Skin epidermis (tissue), 12 donors: ENCODE measurements around the gene HMG20A.
"Not testable (repeated sequence)": the region's sequence is repeated elsewhere in the genome, so short reads cannot be mapped to it uniquely, and the experiment has no call there.

Experiments
- H3K27ac ChIP-seq, 21 experiments: fragments of 200-600 bp; sonication (generic) in 11 of 21; one replicate each; pipeline ENCODE4 v1.5.0; 2020; ENCODE audit warnings: mild to moderate bottlenecking in 3 of 21, inconsistent platforms in 2 of 21, moderate library complexity in 2 of 21
- H3K4me3 ChIP-seq, 7 experiments: fragments of 200-600 bp; sonication (generic) in 2 of 7; one replicate each; pipeline ENCODE4 v1.5.0; 2020; ENCODE audit warnings: inconsistent platforms in 2 of 7, mild to moderate bottlenecking in 2 of 7, moderate library complexity in 1 of 7

HMG20A gene

GRCh38 chr15:77406173-77406759 is 14.4 kb upstream of the HMG20A start:
- H3K27ac ChIP-seq, H3K4me3 ChIP-seq: not testable (repeated sequence)

DNA sequence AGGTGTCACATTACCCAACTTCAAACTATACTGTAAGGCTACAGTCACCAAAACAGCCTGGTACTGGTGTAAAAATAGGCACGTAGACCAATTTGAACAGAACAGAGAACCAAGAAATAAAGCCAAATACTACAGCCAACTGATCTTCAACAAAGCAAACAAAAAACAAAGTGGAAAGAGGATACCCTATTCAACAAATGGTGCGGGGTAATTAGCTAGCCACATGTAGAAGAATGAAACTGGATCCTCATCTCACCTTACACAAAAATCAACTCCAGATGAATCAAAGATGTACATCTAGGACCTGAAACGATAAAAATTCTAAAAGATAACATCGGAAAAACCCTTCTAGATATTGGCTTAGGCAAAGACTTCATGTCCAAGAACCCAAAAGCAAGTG is 13.8 kb upstream of the HMG20A start:
- Histone ChIP-seq H3K27ac (no peak overlapping the region), H3K4me3 (no peak overlapping the region)

DNA sequence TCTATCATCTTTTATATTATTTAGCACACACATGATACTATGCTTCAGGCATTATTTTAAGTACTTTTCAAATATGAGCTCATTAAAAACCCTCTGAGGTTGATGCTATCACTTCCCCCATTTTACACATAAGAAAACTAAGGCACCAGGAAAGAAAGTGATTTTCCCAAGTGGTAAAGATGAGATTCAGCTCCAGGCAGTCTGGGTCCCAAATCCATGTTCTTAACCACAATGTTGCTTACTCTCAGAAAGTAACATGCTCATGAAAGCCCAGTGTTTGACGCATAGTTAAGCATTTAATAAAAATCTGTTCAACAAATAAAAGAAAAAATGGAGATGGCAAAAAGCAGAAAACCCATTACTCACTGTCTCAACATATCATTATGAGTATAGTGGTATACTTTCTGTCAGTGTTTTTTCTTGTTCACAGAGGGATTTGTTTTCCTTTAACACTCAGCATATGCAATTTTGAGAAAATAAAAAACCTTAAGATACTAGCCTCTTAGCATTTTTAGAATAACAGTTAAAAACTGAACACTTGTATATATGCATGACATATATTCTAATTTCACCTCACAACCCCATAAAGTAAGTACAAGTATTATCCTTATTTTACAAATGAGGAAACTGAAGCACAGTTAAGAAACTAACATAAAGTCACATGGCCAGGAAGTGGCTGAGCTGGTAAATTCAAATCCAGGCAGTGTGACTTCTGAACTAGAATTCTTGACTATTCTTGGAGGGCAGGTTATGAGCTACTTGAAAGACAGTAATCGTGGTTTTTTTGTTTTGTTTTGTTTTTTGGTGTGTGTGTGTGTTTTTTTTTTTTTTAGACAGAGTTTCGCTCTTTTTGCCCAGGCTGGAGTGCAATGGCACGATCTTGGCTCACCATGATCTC is 11.2 kb upstream of the HMG20A start:
- Histone ChIP-seq H3K4me3 (no peak overlapping the region), H3K27ac (no peak overlapping the region)

DNA sequence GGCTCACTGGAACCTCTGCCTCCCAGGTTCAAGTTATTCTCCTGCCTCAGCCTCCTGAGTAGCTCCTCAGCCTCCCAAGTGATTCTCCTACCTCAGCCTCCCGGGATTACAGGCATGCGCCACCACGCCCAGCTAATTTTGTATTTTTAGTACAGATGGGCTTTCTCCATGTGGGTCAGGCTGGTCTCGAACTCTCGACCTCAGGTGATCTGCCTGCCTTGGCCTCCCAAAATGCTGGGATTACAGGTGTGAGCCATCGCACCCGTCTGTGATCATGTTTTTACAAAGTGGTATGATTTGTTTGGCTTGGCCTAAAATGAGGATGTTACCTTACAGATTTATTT is 10.6 kb upstream of the HMG20A start:
- not testable (repeated sequence) for H3K27ac ChIP-seq, H3K4me3 ChIP-seq

- H3K4me3 ChIP-seq: no peak overlapping the region
- H3K27ac ChIP-seq: no peak overlapping the region
Observed at GRCh38 chr15:77410701-77411618, 9.7 kb upstream of the HMG20A start.

DNA sequence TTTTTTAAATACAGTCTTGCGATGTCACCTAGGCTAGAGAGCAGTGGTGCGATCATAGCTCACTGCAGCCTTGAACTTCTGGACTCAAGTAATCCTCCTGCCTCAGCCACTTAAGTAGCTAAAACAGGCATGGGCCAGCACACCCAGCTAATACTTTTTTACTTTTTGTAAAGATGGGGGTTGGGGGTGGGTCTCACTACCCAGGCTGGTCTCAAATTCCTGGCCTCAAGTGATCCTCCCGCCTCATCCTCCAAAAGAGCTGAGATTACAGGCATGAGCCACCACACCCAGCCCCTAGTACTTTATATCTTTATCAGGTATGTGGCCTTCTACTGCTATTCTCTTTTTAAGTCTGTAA is 9.1 kb upstream of the HMG20A start:
- H3K27ac ChIP-seq: no peak overlapping the region

DNA sequence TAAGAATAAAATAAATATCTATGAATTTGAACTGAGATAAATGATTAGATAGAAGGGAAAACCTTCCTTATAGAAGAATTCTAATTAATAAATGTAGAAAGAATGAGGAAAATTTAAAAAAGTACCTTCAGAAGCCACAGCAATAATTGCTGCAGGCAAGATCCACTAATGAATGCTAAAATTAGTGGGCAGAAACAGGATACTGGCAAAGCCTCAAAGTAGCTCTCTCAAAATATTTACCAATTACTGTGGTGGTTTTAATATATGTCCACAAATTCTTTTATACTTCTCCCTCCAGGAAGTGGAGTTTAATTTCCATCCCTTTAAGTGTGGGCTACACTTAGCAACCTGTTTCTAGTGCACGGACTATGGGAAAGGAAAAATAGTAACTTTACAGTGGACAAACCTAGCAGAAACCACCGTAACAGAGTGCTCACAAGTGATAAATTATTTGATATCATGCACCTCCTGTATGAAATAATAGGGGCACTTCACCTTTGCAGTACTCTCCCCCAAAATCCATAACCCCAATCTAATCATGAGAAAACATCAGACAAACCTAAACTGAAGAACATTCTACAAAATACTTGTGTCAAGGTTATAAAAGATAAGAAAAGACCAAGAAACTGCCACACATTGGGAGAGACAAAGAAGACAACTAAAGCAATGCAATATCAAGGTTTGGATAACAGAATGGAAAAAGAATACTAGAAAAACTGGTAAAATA is 7.6 kb upstream of the HMG20A start:
- H3K4me3 ChIP-seq: no peak overlapping the region
- no peak overlapping the region for H3K27ac ChIP-seq

More for the DNA sequence above, 9.1 kb upstream of the HMG20A start:
- H3K4me3 ChIP-seq: no peak overlapping the region

- Histone ChIP-seq H3K4me3 (no peak overlapping the region), H3K27ac (no peak overlapping the region)
Observed at GRCh38 chr15:77413699-77414349, 6.9 kb upstream of the HMG20A start.

DNA sequence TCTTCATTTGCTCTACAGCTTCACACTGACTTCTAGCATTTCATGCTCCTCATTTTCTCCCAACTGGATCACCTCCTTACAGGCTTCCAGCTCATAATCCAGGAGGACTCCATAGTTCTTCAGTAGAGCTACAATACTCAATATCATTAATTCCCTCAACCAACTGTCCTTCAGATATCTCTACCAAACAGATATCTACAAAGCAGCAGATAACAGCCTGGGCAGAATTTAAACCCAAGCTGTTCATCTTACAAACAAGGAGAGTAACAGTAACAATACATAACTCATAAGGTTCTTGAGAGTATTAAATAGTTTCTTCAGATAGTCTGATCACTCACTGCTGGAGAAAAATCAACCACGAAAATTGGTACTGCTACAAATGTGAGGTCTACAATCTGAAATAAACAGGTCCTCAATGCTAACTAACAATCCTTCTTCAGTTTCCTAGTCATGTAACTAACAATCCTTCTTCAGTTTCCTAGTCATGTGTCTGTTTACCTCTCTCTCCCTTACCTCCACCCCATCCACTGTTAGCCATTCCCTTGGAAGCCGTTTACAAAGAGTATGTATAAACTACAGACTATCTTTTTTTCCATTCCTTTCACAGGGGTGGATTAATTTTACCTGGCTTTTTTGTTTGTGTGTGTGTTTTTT is 5.8 kb upstream of the HMG20A start:
- Histone ChIP-seq H3K4me3 (no peak overlapping the region), H3K27ac (no peak overlapping the region)

DNA sequence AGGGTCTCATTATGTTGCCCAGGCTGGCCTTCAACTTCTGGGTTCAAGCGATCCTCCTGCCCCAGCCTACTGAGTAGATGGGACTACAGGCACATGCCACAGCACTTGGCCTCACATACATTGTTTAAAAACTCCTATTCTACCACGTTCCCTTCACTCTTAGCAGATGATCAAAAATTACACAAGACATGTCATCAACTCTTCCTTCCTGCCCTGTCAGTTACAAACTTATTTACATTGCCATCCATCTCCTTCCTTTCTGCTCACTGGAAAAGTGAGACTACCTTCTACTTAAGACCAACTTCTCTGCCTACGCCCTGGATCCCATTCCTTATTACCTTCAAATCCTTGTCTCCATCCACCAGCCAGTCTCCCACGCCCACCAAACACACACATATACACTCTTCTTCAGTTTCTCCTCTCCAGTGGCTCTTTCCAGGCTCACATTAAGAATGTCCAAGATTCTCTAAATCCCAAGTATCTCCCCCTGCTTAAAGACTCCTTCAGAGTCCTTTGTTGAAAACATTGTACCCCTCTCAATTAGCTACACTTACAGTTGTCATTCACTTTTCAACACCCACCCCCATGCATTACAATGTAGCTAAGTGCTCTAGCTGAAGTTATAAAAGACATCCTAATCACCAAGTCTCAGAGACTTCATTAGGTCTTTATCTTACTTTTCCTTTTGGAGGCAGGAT is 5.1 kb upstream of the HMG20A start:
- H3K27ac ChIP-seq: peak overlapping the region in 1 of 21 experiments; percentile 21

GRCh38 chr15:77416148-77416455 is 4.6 kb upstream of the HMG20A start:
- no peak overlapping the region for H3K4me3 ChIP-seq
- H3K27ac ChIP-seq: peak overlapping the region in 2 of 21 experiments; percentile 20 to 33

More for the DNA sequence above, 5.1 kb upstream of the HMG20A start:
- H3K4me3 ChIP-seq: no peak overlapping the region

DNA sequence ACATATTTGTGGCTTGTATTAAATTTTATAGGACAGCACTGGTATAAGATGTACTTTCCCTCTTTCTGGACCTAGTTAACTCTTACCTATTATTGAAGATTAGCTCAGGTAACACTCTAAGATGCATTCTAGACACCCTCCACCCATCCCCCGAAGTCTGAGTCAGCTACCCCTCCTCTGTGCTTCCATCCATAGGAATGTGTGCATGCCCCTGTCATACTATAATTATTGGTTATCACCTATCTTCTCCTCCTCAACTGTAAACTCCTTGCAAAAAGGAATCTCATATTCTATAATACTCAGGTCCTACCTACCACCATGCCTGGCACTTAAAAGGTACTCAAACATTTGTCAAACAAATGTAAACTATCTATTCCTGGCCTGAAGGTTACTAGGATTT is 3.7 kb upstream of the HMG20A start:
- Histone ChIP-seq H3K27ac (no peak overlapping the region), H3K4me3 (no peak overlapping the region)

DNA sequence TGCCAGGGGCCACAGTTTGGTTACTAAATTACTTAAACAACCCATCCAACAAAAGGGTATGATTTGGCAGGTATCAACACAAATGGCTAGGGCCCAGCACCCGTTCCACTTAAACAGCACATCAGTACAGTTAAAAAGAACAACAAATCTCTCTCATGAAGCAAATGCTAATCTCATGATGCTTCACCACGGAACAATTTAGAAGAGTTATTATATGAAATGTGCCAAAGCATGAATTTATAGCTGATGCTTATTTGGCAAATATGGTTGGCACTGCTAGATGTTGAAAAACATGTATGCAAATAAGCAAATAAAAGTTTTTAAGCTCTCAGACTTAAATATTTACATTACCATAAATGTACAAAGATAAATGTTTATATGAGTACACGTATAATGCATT is 3.1 kb upstream of the HMG20A start:
- no peak overlapping the region for H3K4me3 ChIP-seq

GRCh38 chr15:77418391-77418965 is 2.2 kb upstream of the HMG20A start:
- peak overlapping the region in 15 of 21 experiments; percentile 75 to 96 (median 90) for H3K27ac ChIP-seq
- H3K4me3 ChIP-seq: peak overlapping the region; percentile 66 to 94 (median 89)

More for the DNA sequence above, 3.1 kb upstream of the HMG20A start:
- H3K27ac ChIP-seq: peak overlapping the region in 5 of 21 experiments; percentile 26 to 96 (median 93)

DNA sequence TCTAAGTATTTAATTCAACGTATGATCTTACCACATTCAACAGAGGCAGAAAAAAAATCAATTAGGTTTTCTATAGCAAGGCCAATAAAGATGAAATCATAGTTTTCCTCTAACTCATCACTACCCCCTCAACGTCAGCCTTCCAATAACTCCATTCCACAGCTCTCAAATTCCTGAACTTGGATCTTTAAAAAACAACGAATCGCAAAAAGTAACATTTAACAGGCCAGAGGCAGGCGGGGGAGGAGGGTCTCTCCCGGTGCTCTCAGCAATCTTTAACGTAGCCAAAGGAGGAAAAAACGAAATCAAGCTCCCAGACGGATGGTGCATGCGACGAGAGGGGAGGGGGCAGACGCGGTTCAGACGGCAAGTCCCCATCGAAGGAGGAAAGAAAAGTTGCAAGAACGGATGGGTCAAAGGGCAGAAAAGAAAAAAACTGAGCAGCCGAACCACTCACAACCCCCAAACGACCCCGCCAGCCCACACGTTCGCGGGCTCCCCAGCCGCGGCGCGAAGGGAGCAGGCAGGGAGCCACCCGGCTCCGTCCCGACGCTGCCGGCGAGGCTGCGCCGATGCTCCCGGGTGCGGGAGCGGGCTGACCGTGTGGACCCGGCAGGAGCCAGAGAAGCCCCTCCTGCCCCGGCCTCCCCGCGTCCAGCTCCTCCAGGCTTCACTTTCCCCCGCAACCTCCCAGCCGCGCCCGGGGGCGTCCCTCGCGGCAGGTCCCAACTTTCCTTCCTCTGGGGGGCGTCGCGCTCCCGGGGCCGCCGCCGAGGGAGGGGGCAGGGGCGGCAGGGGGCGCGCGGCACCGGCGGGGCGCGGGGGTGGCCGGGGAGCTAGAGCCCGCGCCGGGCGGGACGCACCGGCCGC is 1.5 kb upstream of the HMG20A start:
- Histone ChIP-seq H3K4me3 (peak overlapping the region; percentile 66 to 94 (median 89)), H3K27ac (peak overlapping the region; percentile 68 to 96 (median 89))

DNA sequence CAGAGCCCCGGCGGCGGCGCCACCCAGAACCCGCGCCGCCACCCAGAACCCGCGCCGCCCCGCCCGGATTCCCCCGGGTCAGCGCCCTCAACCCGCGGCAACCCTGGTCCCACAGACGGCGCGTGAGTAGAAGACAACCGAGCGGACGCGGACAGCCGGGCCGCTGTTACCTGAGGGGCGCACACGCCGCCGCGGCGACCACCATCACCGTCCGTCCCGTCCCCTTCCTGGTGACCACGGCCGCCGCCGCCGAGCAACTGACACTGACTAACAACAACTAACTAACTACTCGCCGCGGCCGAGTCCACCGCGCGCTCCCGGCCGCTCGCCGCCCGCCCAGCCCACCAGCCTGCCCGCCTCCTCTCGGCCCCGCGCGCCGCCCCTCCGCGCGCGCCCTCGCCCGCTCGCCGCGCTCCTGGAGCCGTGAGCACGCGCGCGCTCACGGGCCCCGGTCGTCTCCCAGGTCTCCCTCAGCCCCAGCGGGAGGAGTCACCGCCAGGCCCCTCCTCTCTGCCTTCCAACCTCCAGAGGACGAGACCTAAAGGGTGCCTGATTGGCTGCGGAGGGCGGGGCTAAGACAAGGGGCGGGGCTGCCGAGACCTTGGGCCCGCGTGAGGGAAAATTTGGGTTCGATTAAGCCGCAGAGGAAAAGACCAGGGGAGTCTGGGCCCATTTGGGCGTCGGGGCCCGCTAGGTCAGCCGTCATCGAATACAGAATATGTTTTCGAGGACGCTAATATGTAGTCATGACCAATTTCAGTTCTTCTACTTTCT is 665 bp upstream of the HMG20A start, which contains the start of gene PEAK1:
Gene PEAK1 (minus strand): TSS at position 269 of the 774 bp plus-strand sequence. CDS start 238,178 bp downstream, outside the sequence.
- peak within 1 kb of the TSS; percentile 68 to 97 (median 94) for H3K27ac ChIP-seq
- H3K4me3 ChIP-seq: peak within 1 kb of the TSS; percentile 66 to 94 (median 89)
